ENCODE results near the gene C21orf58.

DNA sequence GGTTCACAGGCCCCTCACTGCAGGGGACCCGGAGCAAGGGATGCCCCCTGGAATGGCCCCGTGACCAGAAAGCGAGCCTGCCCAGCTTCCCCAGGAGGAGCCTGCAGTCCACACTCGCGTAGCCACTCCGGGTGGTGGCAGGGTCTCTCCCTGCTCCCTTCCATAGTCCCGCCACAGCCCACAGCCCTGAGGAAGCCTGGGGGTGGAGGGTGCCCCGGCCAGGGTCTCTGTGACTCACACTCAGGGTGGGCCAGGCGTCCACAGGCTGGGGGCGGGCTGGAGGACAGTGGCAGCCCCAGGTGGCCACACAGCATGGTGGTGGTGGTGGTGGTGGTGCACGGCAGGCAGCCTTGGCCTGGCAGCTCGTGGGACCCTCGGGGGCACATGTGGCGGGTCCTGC lies 21.9 kb downstream of the C21orf58 start:
- no peak for TF ChIP-seq POLR2A (IDR thresholded peaks at IDR 0.05)
- TF ChIP-seq, protein P1, sequence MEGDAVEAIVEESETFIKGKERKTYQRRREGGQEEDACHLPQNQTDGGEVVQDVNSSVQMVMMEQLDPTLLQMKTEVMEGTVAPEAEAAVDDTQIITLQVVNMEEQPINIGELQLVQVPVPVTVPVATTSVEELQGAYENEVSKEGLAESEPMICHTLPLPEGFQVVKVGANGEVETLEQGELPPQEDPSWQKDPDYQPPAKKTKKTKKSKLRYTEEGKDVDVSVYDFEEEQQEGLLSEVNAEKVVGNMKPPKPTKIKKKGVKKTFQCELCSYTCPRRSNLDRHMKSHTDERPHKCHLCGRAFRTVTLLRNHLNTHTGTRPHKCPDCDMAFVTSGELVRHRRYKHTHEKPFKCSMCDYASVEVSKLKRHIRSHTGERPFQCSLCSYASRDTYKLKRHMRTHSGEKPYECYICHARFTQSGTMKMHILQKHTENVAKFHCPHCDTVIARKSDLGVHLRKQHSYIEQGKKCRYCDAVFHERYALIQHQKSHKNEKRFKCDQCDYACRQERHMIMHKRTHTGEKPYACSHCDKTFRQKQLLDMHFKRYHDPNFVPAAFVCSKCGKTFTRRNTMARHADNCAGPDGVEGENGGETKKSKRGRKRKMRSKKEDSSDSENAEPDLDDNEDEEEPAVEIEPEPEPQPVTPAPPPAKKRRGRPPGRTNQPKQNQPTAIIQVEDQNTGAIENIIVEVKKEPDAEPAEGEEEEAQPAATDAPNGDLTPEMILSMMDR (IDR thresholded peaks at IDR 0.05) = no peak
